Gastroesophageal sphincter (tissue), 4 donors: Measurements from ENCODE around the gene NOD2. TPM values are rescaled to one million over a fixed set of nuclear protein-coding genes. Genes with fewer than 3 reads are reported as not detected.

Source experiments
- ATAC-seq: fragments of 150-250 bp; one replicate; pipeline ENCODE4 v1.9.1; 2016; ENCODE audit warnings: mild to moderate bottlenecking, moderate library complexity
- H3K27ac ChIP-seq, 4 donors: fragments of 200-600 bp; sonication (generic) in 3 of 4; 1 replicate in 3 of 4; 2 replicates in 1 of 4; pipeline ENCODE4 v1.5.1; 2016 to 2019
- H3K27me3 ChIP-seq: fragments of 200-600 bp; sonication (generic); one replicate; pipeline ENCODE4 v1.5.1; 2019
- H3K36me3 ChIP-seq, 2 donors: fragments of 200-600 bp; sonication (generic); one replicate each; pipeline ENCODE4 v1.5.1; 2019; ENCODE audit warnings: control low read depth in 1 of 2
- H3K4me1 ChIP-seq, 3 donors: fragments of 200-600 bp; sonication (generic); 1 replicate in 2 of 3; 2 replicates in 1 of 3; pipeline ENCODE4 v1.5.1; 2016 to 2019; ENCODE audit warnings: control low read depth in 2 of 3
- H3K4me3 ChIP-seq, 2 donors: fragments of 200-600 bp; sonication (generic); one replicate each; pipeline ENCODE4 v1.5.1; 2019; ENCODE audit warnings: mild to moderate bottlenecking in 1 of 2, moderate library complexity in 1 of 2
- H3K9me3 ChIP-seq, 3 donors: fragments of 200-600 bp; sonication (generic); one replicate each; pipeline ENCODE4 v1.5.1; 2017 to 2019; ENCODE audit warnings: control low read depth in 2 of 3
- EP300 ChIP-seq: sonication (generic); formaldehyde crosslinking; IDR thresholded peaks from one replicate; pipeline ENCODE4 v1.6.1; 2017; ENCODE audit warnings: antibody characterized with exemption, mild to moderate bottlenecking
- POLR2A ChIP-seq, 2 donors: fragments of 450-650 bp; IDR thresholded peaks; one replicate each; pipeline ENCODE4 v1.6.1; 2017; ENCODE audit warnings: antibody characterized with exemption in 2 of 2, mild to moderate bottlenecking in 2 of 2, moderate library complexity in 1 of 2
- POLR2AphosphoS5 ChIP-seq: sonication (generic); formaldehyde crosslinking; IDR thresholded peaks from one replicate; pipeline ENCODE4 v1.6.1; 2017; ENCODE audit warnings: antibody characterized with exemption
- WGBS, 2 donors: methylation state at CpG; one replicate each; pipeline ENCODE4 v1.1.5; 2018; ENCODE audit warnings: low coverage in 1 of 2; 5-methylcytosine and 5-hydroxymethylcytosine counted together
- small RNA-seq, 4 donors: library from RNA; depleted of rRNA; stranded (forward); fragments of <200 nt; gene quantifications; one replicate each; pipeline ENCODE3, GENCODE V24; 2016
- total RNA-seq, 4 donors: library from RNA; depleted of rRNA; stranded (reverse); fragments of >200 nt; gene quantifications; one replicate each; pipeline ENCODE4 v1.1.0, GENCODE V29; 2016
- TF ChIP-seq, protein P1 (sequence below), 4 experiments: fragments of 200-600 bp in 2 of 4; fragments of 450-650 bp in 2 of 4; sonication (generic) in 1 of 4; IDR thresholded peaks; one replicate each; pipeline ENCODE4 v1.5.1; 2017 to 2019; ENCODE audit warnings: antibody characterized with exemption in 4 of 4, mild to moderate bottlenecking in 2 of 4, moderate library complexity in 2 of 4

Gene NOD2
- total RNA-seq, 4 donors from 2014 or later: 0.82 to 5.9 (median 3.5) TPM

DNA sequence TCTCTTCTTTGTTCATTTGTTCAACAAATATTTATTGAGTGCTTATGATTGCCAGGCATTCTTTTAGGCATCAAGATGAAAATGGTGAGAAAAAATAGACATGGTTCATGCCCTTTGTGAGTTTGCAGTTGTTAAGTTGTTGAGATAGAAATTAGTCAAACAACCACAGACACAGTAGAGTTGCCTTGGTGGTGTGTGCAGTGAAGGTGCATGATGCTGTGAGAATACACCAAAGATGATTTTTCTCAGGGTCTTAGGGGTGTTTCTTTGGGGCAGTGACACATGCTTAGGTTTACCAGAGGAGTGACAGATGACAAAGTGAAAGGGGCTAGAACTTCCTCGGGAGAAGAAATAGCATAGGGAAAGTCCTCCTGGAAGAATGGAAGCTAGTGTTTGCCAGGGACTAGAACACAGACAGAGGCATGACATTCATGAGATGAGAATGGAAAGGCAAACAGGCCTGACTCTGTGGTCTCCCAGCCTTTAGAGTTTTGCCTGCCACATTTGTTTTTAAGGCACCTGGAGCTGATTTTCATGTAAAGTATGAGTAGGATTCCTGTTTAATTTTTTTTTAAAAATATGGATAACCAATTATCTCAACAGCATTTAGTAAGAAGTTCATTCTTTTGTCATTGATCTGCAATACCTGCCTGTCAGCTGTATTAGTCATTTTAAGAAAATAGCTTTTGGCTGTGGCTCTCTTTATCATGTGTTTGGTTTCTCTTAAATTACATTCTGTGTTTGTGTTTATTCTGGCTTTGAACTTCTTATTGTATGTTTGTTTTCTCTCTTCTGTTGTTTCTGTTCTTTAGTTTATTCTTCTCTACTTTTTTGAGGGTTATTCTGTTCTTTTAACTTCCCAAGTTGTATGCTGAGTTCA, 85.1 kb downstream of the NOD2 start:
- no peaks in the 10 kb centered on the region for H3K27me3 ChIP-seq
- no peak overlapping the region for H3K4me3 ChIP-seq
- H3K36me3 ChIP-seq: peaks cover 4 to 57% of the 10 kb centered on the region in 2 donors
- 14 to 47% methylated on average over 1 of the region's 1 CpG for WGBS, 2 donors
- no peak overlapping the region for H3K27ac ChIP-seq
- no peaks in the 10 kb centered on the region for H3K4me1 ChIP-seq
- no peak for TF ChIP-seq POLR2A (IDR thresholded peaks at IDR 0.05)
- TF ChIP-seq, protein P1, sequence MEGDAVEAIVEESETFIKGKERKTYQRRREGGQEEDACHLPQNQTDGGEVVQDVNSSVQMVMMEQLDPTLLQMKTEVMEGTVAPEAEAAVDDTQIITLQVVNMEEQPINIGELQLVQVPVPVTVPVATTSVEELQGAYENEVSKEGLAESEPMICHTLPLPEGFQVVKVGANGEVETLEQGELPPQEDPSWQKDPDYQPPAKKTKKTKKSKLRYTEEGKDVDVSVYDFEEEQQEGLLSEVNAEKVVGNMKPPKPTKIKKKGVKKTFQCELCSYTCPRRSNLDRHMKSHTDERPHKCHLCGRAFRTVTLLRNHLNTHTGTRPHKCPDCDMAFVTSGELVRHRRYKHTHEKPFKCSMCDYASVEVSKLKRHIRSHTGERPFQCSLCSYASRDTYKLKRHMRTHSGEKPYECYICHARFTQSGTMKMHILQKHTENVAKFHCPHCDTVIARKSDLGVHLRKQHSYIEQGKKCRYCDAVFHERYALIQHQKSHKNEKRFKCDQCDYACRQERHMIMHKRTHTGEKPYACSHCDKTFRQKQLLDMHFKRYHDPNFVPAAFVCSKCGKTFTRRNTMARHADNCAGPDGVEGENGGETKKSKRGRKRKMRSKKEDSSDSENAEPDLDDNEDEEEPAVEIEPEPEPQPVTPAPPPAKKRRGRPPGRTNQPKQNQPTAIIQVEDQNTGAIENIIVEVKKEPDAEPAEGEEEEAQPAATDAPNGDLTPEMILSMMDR (IDR thresholded peaks at IDR 0.05): no peak
- no peak for ATAC-seq
- no peaks in the 10 kb centered on the region for H3K9me3 ChIP-seq

DNA sequence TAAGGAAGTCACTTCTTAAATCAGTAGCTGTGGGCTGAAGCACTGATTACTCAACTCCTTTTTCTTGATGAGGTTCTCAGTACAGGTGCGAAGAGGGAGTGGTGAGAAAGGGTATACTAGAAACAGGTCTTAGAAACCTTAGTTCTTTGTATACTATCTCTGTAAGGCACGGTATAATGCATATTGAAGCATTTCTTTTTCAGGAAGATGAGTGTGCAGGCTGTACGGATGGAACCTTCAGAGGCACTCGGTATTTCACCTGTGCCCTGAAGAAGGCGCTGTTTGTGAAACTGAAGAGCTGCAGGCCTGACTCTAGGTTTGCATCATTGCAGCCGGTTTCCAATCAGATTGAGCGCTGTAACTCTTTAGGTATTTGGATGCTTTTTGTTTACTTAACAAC, 87.6 kb downstream of the NOD2 start:
- Histone ChIP-seq H3K4me1 (no peaks in the 10 kb centered on the region), H3K27ac (no peak overlapping the region), H3K4me3 (no peak overlapping the region), H3K27me3 (no peaks in the 10 kb centered on the region), H3K9me3 (no peaks in the 10 kb centered on the region), H3K36me3 (peaks cover 4 to 80% of the 10 kb centered on the region in 2 donors)
- TF ChIP-seq, protein P1 (IDR thresholded peaks at IDR 0.05): no peak
- TF ChIP-seq POLR2A (IDR thresholded peaks at IDR 0.05) (no peak), EP300 (no peak), POLR2AphosphoS5 (no peak)
- ATAC-seq: no peak
- 77 to 80% methylated on average over 5 to 7 of the region's 7 CpGs for WGBS, 2 donors

DNA sequence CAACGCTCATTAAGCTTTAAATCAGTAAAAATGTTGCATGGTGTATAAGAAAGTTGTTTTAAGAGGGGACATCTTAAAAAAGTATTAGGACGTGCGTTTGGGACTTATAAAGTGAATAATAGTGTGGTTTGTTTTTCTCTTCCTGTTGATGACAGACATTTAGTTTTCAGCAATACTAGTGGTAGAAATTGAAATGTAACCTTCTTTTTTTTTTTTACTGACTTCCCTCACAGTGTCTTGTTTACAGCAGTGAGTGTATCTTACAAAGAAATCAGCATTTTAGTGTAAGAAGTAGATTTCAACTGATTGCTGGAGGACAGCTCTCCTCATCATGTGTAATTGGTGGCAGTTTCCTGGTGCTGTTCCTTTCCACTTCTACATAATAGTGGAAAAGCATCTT, 88.1 kb downstream of the NOD2 start:
- WGBS, 2 donors: 72 to 80% methylated on average over 3 of the region's 3 CpGs
- no peak overlapping the region for H3K4me3 ChIP-seq
- TF ChIP-seq POLR2A (IDR thresholded peaks at IDR 0.05): no peak
- TF ChIP-seq, protein P1 (IDR thresholded peaks at IDR 0.05): no peak
- TF ChIP-seq EP300: no peak
- H3K9me3 ChIP-seq: no peaks in the 10 kb centered on the region
- H3K36me3 ChIP-seq: peaks cover 4 to 85% of the 10 kb centered on the region in 2 donors
- no peak for ATAC-seq
- no peaks in the 10 kb centered on the region for H3K4me1 ChIP-seq
- H3K27me3 ChIP-seq: no peaks in the 10 kb centered on the region
- H3K27ac ChIP-seq: no peak overlapping the region

Small RNAs within 50 kb of the gene (small RNA-seq; reads per million reads assigned to genes)
- gene MIR3181: 0 reads per million in 4 donors

Other genes with a start within 250 kb of the NOD2 start
- 10 to 100 TPM; 27.7 to 69.2 (median 48.7) TPM for gene NKD1, start 145.2 kb upstream of the NOD2 start, total RNA-seq
- 1 to 10 TPM in 3 of 4 donors, under 1 TPM in 1; 0.84 to 1.8 (median 1.0) TPM for gene SNX20, start 12.3 kb upstream of the NOD2 start, total RNA-seq
- 10 to 100 TPM; 39.2 to 82.5 (median 53.2) TPM for gene CYLD, start 48.5 kb downstream of the NOD2 start, total RNA-seq